IMR-90 (cell line): ENCODE data around the gene GPR6.

Experiments used
- BHLHE40 ChIP-seq: fragments of 150-350 bp; IDR thresholded peaks from 2 replicates; pipeline ENCODE4 v1.6.1; 2016; ENCODE audit warnings: mild to moderate bottlenecking, low read depth, low read length
- CEBPB ChIP-seq: IDR thresholded peaks from 2 replicates; pipeline ENCODE4 v1.6.1; 2012; ENCODE audit warnings: low read depth, low read length, improper control_type of control experiment
- CTCF ChIP-seq: conservative IDR thresholded peaks from 2 replicates; pipeline ENCODE4 v1.5.1; 2012; ENCODE audit warnings: mild to moderate bottlenecking, low read depth, low read length, improper control_type of control experiment
- FOS ChIP-seq: fragments of 150-350 bp; IDR thresholded peaks from 2 replicates; pipeline ENCODE4 v1.6.1; 2016; ENCODE audit warnings: low read depth, low read length
- MAZ ChIP-seq: IDR thresholded peaks from 2 replicates; pipeline ENCODE4 v1.6.1; 2012; ENCODE audit warnings: low read depth, mild to moderate bottlenecking, low read length, improper control_type of control experiment, moderate library complexity, borderline replicate concordance
- POLR2A ChIP-seq: IDR thresholded peaks from 2 replicates; pipeline ENCODE4 v1.6.1; 2012; ENCODE audit warnings: mild to moderate bottlenecking, low read depth, low read length
- RFX5 ChIP-seq: IDR thresholded peaks from 2 replicates; pipeline ENCODE4 v1.8.0; 2012; ENCODE audit warnings: low read depth, mild to moderate bottlenecking, low read length, moderate library complexity

DNA sequence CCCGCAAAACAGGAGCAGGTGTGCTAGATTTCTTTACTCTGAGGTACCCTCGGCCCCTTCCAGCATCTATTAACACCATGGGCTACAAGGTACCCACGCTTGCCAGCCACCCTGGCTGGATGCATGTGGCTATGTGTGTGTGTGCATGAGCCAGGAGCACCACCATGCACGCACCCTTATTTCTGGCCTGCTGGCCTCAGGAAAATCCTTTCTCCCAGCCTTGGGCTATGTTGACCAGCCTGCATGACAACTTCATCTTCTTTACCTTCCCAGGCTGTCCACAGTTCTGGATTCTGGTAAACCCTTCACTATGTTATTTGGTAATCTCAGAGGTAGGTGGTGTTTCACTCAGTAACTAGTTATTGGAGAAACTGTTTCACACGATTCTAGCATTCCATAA, 40.4 kb downstream of the GPR6 start:
- TF ChIP-seq BHLHE40 (no peak), CTCF (no peak), RFX5 (no peak), POLR2A (no peak), FOS (no peak), MAZ (no peak), CEBPB (no peak)
